HEK293 (cell line): ENCODE measurements around the gene PCDH15.

ENCODE experiments used
- CTCF ChIA-PET: fragments of 350-600 bp; formaldehyde crosslinking; extraction: SDS; loops from one replicate; lab custom pipeline; 2021; ENCODE audit warnings: antibody characterized with exemption; lab: Yijun Ruan, JAX
- POLR2A ChIA-PET: fragments of 300-600 bp; formaldehyde crosslinking; extraction: SDS; loops from one replicate; lab custom pipeline; 2020; ENCODE audit warnings: antibody characterized with exemption, inconsistent platforms; lab: Yijun Ruan, JAX
- H3K27ac ChIP-seq: fragments of 200-500 bp; sonication (Bioruptor generic); 2 replicates; pipeline ENCODE4 v1.5.1; 2014; ENCODE audit warnings: low read depth, low read length, control low read depth, inconsistent platforms; ENCODE audit errors: extremely low read depth
- H3K36me3 ChIP-seq, 2 experiments: fragments of 200-500 bp in 1 of 2; sonication (Bioruptor generic) in 1 of 2; 1 replicate in 1 of 2; 2 replicates in 1 of 2; pipeline ENCODE4 v1.5.1; 2014 to 2017; ENCODE audit warnings: inconsistent platforms in 2 of 2, low read length in 2 of 2; ENCODE audit not compliant: control insufficient read depth in 2 of 2, insufficient read depth in 1 of 2
- H3K4me1 ChIP-seq: fragments of 200-500 bp; sonication (Bioruptor generic); 2 replicates; pipeline ENCODE4 v1.5.1; 2014; ENCODE audit warnings: mild to moderate bottlenecking, low read length, inconsistent platforms; ENCODE audit not compliant: control insufficient read depth, insufficient read depth
- H3K4me3 ChIP-seq: 2 replicates; pipeline ENCODE4 v1.5.1; 2011; ENCODE audit warnings: low read depth, mild to moderate bottlenecking, control low read depth, low read length, moderate library complexity
- H3K9me3 ChIP-seq: fragments of 200-500 bp; sonication (Bioruptor generic); 2 replicates; pipeline ENCODE4 v1.5.1; 2014; ENCODE audit warnings: low read depth, low read length, inconsistent platforms; ENCODE audit not compliant: control insufficient read depth, insufficient read depth
- GLI2 ChIP-seq: fragments of 450-650 bp; formaldehyde crosslinking; IDR thresholded peaks from 2 replicates; pipeline ENCODE4; 2017; ENCODE audit warnings: missing biosample characterization, missing genetic modification characterization, low read depth, borderline replicate concordance
- HOXC10 ChIP-seq: sonication (generic); formaldehyde crosslinking; IDR thresholded peaks from 2 replicates; pipeline ENCODE4 v1.8.1; 2023; ENCODE audit warnings: mild to moderate bottlenecking, missing genetic modification reagents
- OVOL3 ChIP-seq: fragments of 450-650 bp; formaldehyde crosslinking; IDR thresholded peaks from 2 replicates; pipeline ENCODE4 v1.5.1; 2016; ENCODE audit warnings: missing biosample characterization, missing genetic modification characterization
- PATZ1 ChIP-seq: fragments of 450-650 bp; formaldehyde crosslinking; IDR thresholded peaks from 2 replicates; pipeline ENCODE4 v1.5.1; 2016; ENCODE audit warnings: missing biosample characterization, missing genetic modification characterization
- PRDM1 ChIP-seq: fragments of 450-650 bp; formaldehyde crosslinking; IDR thresholded peaks from 2 replicates; pipeline ENCODE4; 2016; ENCODE audit warnings: missing biosample characterization, missing genetic modification characterization
- ZBTB26 ChIP-seq: fragments of 450-650 bp; formaldehyde crosslinking; optimal IDR thresholded peaks from 2 replicates; pipeline ENCODE3; 2016; ENCODE audit warnings: missing biosample characterization, mild to moderate bottlenecking, missing genetic modification characterization
- ZNF221 ChIP-seq: fragments of 450-650 bp; formaldehyde crosslinking; IDR thresholded peaks from 2 replicates; pipeline ENCODE4 v1.5.1; 2017; ENCODE audit warnings: missing biosample characterization, missing genetic modification characterization, borderline replicate concordance
- ZNF354C ChIP-seq: fragments of 450-650 bp; formaldehyde crosslinking; IDR thresholded peaks from 2 replicates; pipeline ENCODE4 v1.5.1; 2016; ENCODE audit warnings: missing biosample characterization, missing genetic modification characterization, low read depth, borderline replicate concordance
- ZNF558 ChIP-seq: fragments of 450-650 bp; formaldehyde crosslinking; IDR thresholded peaks from 2 replicates; pipeline ENCODE4 v1.5.1; 2016; ENCODE audit warnings: missing biosample characterization, missing genetic modification characterization
- ZNF658 ChIP-seq: fragments of 450-650 bp; formaldehyde crosslinking; IDR thresholded peaks from 2 replicates; pipeline ENCODE4; 2016; ENCODE audit warnings: missing biosample characterization, missing genetic modification characterization
- TF ChIP-seq, protein P1 (sequence below): fragments of 450-650 bp; formaldehyde crosslinking; IDR thresholded peaks from 2 replicates; pipeline ENCODE4 v1.5.1; 2016; ENCODE audit warnings: missing biosample characterization, missing genetic modification characterization, low read depth
- TF ChIP-seq, protein P2 (sequence below): fragments of 450-650 bp; formaldehyde crosslinking; IDR thresholded peaks from 2 replicates; pipeline ENCODE4 v1.5.1; 2016; ENCODE audit warnings: missing biosample characterization, missing genetic modification characterization, borderline replicate concordance
- TF ChIP-seq, protein P3 (sequence below): fragments of 450-650 bp; IDR thresholded peaks from 2 replicates; pipeline ENCODE4 v1.5.1; 2018; ENCODE audit warnings: missing biosample characterization, mild to moderate bottlenecking, missing genetic modification characterization
- TF ChIP-seq, protein P4 (sequence below): fragments of 450-650 bp; formaldehyde crosslinking; IDR thresholded peaks from 2 replicates; pipeline ENCODE4 v1.5.1; 2017; ENCODE audit warnings: missing biosample characterization, missing genetic modification characterization
- TF ChIP-seq, protein P5 (sequence below): fragments of 450-650 bp; formaldehyde crosslinking; IDR thresholded peaks from 2 replicates; pipeline ENCODE4 v1.5.1; 2016; ENCODE audit warnings: missing biosample characterization, missing genetic modification characterization

Gene PCDH15

GRCh38 chr10:54011117-54011516 is 789.9 kb downstream of the PCDH15 start:
- no peak overlapping the region for H3K4me3 ChIP-seq
- no peak overlapping the region for H3K27ac ChIP-seq
- H3K4me1 ChIP-seq: no peaks in the 10 kb centered on the region
- ChIA-PET CTCF (no interaction called here), POLR2A (no interaction called here)
- H3K9me3 ChIP-seq: no peaks in the 10 kb centered on the region
- TF ChIP-seq HOXC10 (CRISPR knock-in tag) (no peak), PRDM1 (no peak)
- TF ChIP-seq, protein P1, sequence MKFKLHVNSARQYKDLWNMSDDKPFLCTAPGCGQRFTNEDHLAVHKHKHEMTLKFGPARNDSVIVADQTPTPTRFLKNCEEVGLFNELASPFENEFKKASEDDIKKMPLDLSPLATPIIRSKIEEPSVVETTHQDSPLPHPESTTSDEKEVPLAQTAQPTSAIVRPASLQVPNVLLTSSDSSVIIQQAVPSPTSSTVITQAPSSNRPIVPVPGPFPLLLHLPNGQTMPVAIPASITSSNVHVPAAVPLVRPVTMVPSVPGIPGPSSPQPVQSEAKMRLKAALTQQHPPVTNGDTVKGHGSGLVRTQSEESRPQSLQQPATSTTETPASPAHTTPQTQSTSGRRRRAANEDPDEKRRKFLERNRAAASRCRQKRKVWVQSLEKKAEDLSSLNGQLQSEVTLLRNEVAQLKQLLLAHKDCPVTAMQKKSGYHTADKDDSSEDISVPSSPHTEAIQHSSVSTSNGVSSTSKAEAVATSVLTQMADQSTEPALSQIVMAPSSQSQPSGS (tag by site-specific recombination): no peak
- TF ChIP-seq, protein P2, sequence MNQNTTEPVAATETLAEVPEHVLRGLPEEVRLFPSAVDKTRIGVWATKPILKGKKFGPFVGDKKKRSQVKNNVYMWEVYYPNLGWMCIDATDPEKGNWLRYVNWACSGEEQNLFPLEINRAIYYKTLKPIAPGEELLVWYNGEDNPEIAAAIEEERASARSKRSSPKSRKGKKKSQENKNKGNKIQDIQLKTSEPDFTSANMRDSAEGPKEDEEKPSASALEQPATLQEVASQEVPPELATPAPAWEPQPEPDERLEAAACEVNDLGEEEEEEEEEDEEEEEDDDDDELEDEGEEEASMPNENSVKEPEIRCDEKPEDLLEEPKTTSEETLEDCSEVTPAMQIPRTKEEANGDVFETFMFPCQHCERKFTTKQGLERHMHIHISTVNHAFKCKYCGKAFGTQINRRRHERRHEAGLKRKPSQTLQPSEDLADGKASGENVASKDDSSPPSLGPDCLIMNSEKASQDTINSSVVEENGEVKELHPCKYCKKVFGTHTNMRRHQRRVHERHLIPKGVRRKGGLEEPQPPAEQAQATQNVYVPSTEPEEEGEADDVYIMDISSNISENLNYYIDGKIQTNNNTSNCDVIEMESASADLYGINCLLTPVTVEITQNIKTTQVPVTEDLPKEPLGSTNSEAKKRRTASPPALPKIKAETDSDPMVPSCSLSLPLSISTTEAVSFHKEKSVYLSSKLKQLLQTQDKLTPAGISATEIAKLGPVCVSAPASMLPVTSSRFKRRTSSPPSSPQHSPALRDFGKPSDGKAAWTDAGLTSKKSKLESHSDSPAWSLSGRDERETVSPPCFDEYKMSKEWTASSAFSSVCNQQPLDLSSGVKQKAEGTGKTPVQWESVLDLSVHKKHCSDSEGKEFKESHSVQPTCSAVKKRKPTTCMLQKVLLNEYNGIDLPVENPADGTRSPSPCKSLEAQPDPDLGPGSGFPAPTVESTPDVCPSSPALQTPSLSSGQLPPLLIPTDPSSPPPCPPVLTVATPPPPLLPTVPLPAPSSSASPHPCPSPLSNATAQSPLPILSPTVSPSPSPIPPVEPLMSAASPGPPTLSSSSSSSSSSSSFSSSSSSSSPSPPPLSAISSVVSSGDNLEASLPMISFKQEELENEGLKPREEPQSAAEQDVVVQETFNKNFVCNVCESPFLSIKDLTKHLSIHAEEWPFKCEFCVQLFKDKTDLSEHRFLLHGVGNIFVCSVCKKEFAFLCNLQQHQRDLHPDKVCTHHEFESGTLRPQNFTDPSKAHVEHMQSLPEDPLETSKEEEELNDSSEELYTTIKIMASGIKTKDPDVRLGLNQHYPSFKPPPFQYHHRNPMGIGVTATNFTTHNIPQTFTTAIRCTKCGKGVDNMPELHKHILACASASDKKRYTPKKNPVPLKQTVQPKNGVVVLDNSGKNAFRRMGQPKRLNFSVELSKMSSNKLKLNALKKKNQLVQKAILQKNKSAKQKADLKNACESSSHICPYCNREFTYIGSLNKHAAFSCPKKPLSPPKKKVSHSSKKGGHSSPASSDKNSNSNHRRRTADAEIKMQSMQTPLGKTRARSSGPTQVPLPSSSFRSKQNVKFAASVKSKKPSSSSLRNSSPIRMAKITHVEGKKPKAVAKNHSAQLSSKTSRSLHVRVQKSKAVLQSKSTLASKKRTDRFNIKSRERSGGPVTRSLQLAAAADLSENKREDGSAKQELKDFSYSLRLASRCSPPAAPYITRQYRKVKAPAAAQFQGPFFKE: no peak
- H3K36me3 ChIP-seq: no peaks in the 10 kb centered on the region

DNA sequence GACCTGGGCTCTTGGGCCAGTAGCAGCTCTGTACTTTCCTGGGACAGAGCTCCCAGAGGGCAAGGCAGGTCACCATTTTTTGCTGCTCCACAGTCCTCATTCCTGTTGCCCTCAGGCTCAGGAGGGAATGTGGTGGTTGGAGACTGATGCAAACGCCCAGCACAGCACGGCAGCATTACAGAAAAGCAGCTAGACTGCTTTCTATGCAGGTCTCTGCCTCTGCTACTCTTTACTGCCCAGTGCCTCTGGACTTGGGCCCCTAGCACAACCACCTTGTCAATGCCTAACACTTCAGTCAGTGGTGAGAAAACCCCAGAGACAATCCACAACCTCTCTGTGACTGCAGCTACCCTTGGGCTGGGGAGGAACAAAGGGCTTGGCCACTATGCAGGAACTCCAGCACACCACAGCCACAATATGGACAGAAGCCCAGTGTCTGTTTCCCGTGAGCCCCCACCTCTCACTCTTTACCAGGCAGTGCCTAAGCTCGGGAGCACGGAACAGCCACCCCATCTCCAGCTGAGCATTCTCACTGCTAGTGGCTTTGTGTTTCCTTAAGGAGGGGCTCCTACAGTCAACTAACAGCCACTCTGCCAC is 790.6 kb downstream of the PCDH15 start:
- no peak overlapping the region for H3K27ac ChIP-seq
- TF ChIP-seq ZNF558 (tag by site-specific recombination) (no peak), OVOL3 (tag by site-specific recombination) (no peak), ZBTB26 (tag by site-specific recombination) (no peak), ZNF354C (tag by site-specific recombination) (no peak)
- TF ChIP-seq, protein P3, sequence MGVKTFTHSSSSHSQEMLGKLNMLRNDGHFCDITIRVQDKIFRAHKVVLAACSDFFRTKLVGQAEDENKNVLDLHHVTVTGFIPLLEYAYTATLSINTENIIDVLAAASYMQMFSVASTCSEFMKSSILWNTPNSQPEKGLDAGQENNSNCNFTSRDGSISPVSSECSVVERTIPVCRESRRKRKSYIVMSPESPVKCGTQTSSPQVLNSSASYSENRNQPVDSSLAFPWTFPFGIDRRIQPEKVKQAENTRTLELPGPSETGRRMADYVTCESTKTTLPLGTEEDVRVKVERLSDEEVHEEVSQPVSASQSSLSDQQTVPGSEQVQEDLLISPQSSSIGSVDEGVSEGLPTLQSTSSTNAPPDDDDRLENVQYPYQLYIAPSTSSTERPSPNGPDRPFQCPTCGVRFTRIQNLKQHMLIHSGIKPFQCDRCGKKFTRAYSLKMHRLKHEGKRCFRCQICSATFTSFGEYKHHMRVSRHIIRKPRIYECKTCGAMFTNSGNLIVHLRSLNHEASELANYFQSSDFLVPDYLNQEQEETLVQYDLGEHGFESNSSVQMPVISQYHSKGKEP (tag by site-specific recombination): no peak
- no peaks in the 10 kb centered on the region for H3K4me1 ChIP-seq
- no peaks in the 10 kb centered on the region for H3K9me3 ChIP-seq
- H3K4me3 ChIP-seq: no peak overlapping the region
- ChIA-PET CTCF (no interaction called here), POLR2A (no interaction called here)
- H3K36me3 ChIP-seq: no peaks in the 10 kb centered on the region

DNA sequence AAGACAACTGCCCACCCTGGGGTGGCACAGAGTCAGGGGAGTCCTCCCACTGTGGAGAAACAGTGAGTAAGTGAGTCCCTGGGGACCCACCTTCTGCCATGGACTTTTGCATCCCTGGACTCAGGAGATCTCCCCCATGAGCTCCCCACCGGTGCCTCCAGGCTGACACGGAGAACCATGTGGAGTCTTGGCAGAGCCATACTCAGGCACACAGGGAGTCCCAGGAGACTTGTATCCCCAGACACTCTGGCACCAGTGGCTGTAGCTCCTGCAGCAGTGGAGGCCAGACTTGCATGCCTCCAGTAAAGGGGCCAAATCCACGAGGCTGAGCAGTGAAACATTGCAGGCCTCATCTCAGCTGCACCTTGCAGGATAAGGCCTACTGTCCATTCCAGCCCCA is 791.4 kb downstream of the PCDH15 start:
- ChIA-PET CTCF (no interaction called here), POLR2A (no interaction called here)
- Histone ChIP-seq H3K27ac (no peak overlapping the region), H3K4me1 (no peaks in the 10 kb centered on the region), H3K4me3 (no peak overlapping the region), H3K9me3 (no peaks in the 10 kb centered on the region), H3K36me3 (no peaks in the 10 kb centered on the region)
- TF ChIP-seq PATZ1 (tag by site-specific recombination): no peak
- no peak for TF ChIP-seq ZNF658 (tag by site-specific recombination)
- TF ChIP-seq, protein P4, sequence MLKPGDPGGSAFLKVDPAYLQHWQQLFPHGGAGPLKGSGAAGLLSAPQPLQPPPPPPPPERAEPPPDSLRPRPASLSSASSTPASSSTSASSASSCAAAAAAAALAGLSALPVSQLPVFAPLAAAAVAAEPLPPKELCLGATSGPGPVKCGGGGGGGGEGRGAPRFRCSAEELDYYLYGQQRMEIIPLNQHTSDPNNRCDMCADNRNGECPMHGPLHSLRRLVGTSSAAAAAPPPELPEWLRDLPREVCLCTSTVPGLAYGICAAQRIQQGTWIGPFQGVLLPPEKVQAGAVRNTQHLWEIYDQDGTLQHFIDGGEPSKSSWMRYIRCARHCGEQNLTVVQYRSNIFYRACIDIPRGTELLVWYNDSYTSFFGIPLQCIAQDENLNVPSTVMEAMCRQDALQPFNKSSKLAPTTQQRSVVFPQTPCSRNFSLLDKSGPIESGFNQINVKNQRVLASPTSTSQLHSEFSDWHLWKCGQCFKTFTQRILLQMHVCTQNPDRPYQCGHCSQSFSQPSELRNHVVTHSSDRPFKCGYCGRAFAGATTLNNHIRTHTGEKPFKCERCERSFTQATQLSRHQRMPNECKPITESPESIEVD (tag by site-specific recombination): no peak
- TF ChIP-seq, protein P5, sequence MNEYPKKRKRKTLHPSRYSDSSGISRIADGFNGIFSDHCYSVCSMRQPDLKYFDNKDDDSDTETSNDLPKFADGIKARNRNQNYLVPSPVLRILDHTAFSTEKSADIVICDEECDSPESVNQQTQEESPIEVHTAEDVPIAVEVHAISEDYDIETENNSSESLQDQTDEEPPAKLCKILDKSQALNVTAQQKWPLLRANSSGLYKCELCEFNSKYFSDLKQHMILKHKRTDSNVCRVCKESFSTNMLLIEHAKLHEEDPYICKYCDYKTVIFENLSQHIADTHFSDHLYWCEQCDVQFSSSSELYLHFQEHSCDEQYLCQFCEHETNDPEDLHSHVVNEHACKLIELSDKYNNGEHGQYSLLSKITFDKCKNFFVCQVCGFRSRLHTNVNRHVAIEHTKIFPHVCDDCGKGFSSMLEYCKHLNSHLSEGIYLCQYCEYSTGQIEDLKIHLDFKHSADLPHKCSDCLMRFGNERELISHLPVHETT (tag by site-specific recombination): no peak
- TF ChIP-seq GLI2: no peak
- no peak for TF ChIP-seq ZNF221 (tag by site-specific recombination)
